ENCODE data around the gene SPRYD4. TPM values are rescaled to one million over a fixed set of nuclear protein-coding genes. Genes with fewer than 3 reads are reported as not detected.

Gene SPRYD4
- total and polyA plus RNA-seq, 2 of the 4 experiments (the other 2 are of a cell fraction): 1.7 to 1.8 TPM

DNA sequence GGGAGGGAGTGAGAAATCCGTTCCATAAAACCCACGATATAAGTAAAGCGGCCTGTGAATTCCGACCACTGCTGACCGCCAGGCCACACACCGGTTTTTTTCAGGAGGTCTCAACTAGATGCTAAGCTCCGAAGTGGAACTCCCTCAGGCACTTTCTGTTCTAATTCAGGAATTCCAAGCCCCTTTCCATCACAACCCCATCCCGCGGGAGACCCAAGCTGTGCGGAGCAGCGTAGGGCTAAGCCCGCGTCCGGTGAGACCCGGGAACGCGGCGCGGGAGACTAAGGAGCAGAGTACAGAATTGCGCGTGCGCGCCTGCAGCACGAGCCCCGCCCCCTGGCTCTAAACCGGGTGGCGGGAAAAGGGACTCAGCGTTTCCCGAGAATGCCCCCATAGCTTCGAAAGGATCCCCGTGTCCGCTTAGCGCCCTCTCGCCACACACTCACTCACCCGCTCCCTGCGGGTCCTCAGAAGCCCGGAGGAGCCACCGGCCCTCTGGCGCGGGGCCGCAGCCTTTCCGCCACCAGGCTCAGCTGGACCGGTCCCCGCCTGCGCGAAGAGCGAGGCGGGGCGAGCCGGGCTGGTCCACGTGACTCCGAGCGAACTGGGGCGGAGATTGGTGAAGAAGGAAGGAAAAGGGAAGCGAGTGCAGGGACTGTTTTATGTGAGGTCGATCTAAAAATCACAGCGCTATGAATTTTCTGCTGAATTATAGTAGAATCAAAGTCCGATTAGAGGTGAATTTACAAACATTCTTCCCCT is 19.3 kb upstream of the SPRYD4 start, which contains the start of gene TIMELESS:
TSS of gene TIMELESS (minus strand) at position 567 of the 762 bp plus-strand sequence. CDS start 15,256 bp downstream, outside the sequence.
- Histone ChIP-seq H3K4me1 (ENCODE audit: control insufficient read depth, insufficient read depth, low read length) (no peaks in the 10 kb centered on the region), H3K27me3 (ENCODE audit: control insufficient read depth, insufficient read depth, low read length) (peaks cover 4% of the 10 kb centered on the region), H3K56ac (ENCODE audit: extremely low read depth, insufficient read depth, low read length) (peak within 1 kb of the TSS; percentile 98), H4K20me1 (ENCODE audit: insufficient read depth, low read length) (no peaks in the 10 kb centered on the region), H3K4me3 (ENCODE audit: insufficient read depth, low read depth, low read length) (peak within 1 kb of the TSS; percentile 54), H2BK5ac (ENCODE audit: low read depth, low read length, poor library complexity, severe bottlenecking) (peak within 1 kb of the TSS; percentile 80), H3K4me2 (ENCODE audit: low read depth, low read length) (peak within 1 kb of the TSS; percentile 85), H3K27ac (ENCODE audit: insufficient read depth, low read length) (peak within 1 kb of the TSS; percentile 54), H3K14ac (replicated peaks; ENCODE audit: low read depth, low read length) (peak within 1 kb of the TSS; percentile 97), H3K4ac (ENCODE audit: low read depth, low read length) (peak within 1 kb of the TSS; percentile 91), H2BK20ac (ENCODE audit: low read depth, low read length) (no peak within 1 kb of the TSS), H2AK5ac (ENCODE audit: low read depth, low read length) (no peak within 1 kb of the TSS; the same call in 1 of the 2 replicates), H3K9me3 (ENCODE audit: control insufficient read depth, insufficient read depth, low read length) (no peaks in the 10 kb centered on the region), H4K8ac (ENCODE audit: low read depth in 2 of 2, low read length in 2 of 2) (peak within 1 kb of the TSS; percentile 90 to 97), H2BK15ac (ENCODE audit: low read depth, low read length) (no peak within 1 kb of the TSS), H2AK9ac (replicated peaks; ENCODE audit: low read depth, low read length, poor library complexity) (peak within 1 kb of the TSS; percentile 95), H4K5ac (ENCODE audit: low read depth, low read length) (peak within 1 kb of the TSS; percentile 98), H4K91ac (ENCODE audit: insufficient read depth, low read depth, low read length) (peak within 1 kb of the TSS; percentile 72), H3K9me1 (ENCODE audit: insufficient read depth, low read length) (no peaks in the 10 kb centered on the region), H2AFZ (replicated peaks; ENCODE audit: low read length, poor library complexity) (peak within 1 kb of the TSS; percentile 97), H3K23ac (ENCODE audit: low read depth, low read length) (peak within 1 kb of the TSS; percentile 96), H3K9ac (ENCODE audit: low read depth, low read length) (peak within 1 kb of the TSS; percentile 83), H3K18ac (ENCODE audit: low read depth, low read length) (peak within 1 kb of the TSS; percentile 43; the same call in 1 of the 2 replicates), H3K36me3 (ENCODE audit: control insufficient read depth, insufficient read depth, low read length) (no peaks in the 10 kb centered on the region), H2BK120ac (ENCODE audit: low read depth, low read length) (no peak within 1 kb of the TSS), H3K79me1 (ENCODE audit: low read depth in 1 of 2, low read length in 2 of 2) (peaks cover 13% of the 10 kb centered on the region in 2 experiments)
- intact Hi-C loops (cut with micrococcal nuclease) (no loop called here), dilution Hi-C loops (cut with HindIII; ENCODE audit: low sequenced_read_pairs, unreplicated experiment) (no loop called here), in situ Hi-C loops (cut with MboI; ENCODE audit: low sequenced_read_pairs) (no loop called here)
- DNase-seq: peak; percentile 81
- WGBS, 2 experiments (ENCODE audit: extremely low coverage in 2 of 2, insufficient read length in 1 of 2): 0% methylated on average over 32 of the region's 58 CpGs; no CpG with 5 or more reads in 1 of the 2 experiments
- POLR2A ChIA-PET (ENCODE audit: unreplicated experiment): interaction anchor here (1.0 kb wide), 1 partner anchor 90 kb away, joined by 3 read pairs; no protein-coding TSS in a partner anchor
- TF ChIP-seq, protein P1, sequence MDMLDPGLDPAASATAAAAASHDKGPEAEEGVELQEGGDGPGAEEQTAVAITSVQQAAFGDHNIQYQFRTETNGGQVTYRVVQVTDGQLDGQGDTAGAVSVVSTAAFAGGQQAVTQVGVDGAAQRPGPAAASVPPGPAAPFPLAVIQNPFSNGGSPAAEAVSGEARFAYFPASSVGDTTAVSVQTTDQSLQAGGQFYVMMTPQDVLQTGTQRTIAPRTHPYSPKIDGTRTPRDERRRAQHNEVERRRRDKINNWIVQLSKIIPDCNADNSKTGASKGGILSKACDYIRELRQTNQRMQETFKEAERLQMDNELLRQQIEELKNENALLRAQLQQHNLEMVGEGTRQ (IDR thresholded peaks at IDR 0.05; ENCODE audit: low read depth, low read length): peak; percentile 94
- TF ChIP-seq CHD1 (IDR thresholded peaks at IDR 0.05; ENCODE audit: low read depth, low read length): no peak
- no peak for TF ChIP-seq RAD21 (IDR thresholded peaks at IDR 0.05; ENCODE audit: low read length)
- TF ChIP-seq POLR2A (IDR thresholded peaks at IDR 0.05; ENCODE audit: low read depth, low read length): peak; percentile 69; the same call in 1 of the 2 replicates
- TF ChIP-seq RCOR1 (IDR thresholded peaks at IDR 0.05; ENCODE audit: insufficient replicate concordance, low read length): no peak
- peak; percentile 16; the same call in 1 of the 2 replicates for TF ChIP-seq BHLHE40 (IDR thresholded peaks at IDR 0.05; ENCODE audit: low read depth, low read length)
- TF ChIP-seq MXI1 (IDR thresholded peaks at IDR 0.05; ENCODE audit: borderline replicate concordance, low read depth, low read length): peak; percentile 80
- TF ChIP-seq MAZ (IDR thresholded peaks at IDR 0.05; ENCODE audit: borderline replicate concordance, low read depth, low read length): peak; percentile 64; the same call in 1 of the 2 replicates
- CTCF ChIA-PET: interaction anchor here (0.6 to 1.9 kb wide), 2 partner anchors 15 to 79 kb away, joined by 4 to 8 read pairs; no protein-coding TSS in a partner anchor
- no TSS peak for BruUV-seq (replicated peaks)
- ATAC-seq (ENCODE audit: low read depth): peak; percentile 98
